Myocyte (in vitro differentiated cells): ENCODE data around the gene OR8H1. TPM values are rescaled to one million over a fixed set of nuclear protein-coding genes. Genes with fewer than 3 reads are reported as not detected.

Source experiments
- DNase-seq: peaks from one replicate; pipeline ENCODE4 v3.0.0-alpha.2; 2012; ENCODE audit warnings: low read depth
- polyA plus RNA-seq: library from polyadenylated mRNA; unstranded; fragments of >200 nt; gene quantifications from one replicate; pipeline ENCODE4 v1.2.1, GENCODE V29; 2012; ENCODE audit warnings: missing spikeins
- total RNA-seq: library from RNA; depleted of rRNA; stranded (reverse); fragments of >200 nt; gene quantifications from 2 replicates; pipeline ENCODE4 v1.2.3, GENCODE V29; 2014

OR8H1 gene
- total RNA-seq = not detected in 2 replicates
- polyA plus RNA-seq = not detected

DNA sequence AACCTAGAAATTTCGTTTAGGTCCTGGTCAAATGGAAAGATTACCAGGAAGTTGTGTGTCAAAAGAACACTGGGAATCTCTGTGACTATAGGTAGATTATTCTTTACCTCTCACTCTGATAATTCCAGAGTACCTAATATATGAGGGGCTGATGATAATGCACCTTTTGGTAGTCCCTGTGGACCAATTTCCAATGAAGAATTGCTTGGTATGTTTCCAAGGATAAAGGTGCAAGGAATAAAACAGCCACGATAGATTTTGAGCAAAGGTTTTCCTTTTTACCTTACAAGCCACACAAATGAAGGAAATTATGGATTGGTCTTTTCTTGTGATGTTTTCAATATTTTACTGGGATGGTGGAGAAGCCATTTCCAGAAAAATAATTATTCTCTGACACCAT is at the start of gene OR8H1:
Gene OR8H1 (minus strand): TSS at position 101 of the 400 bp plus-strand sequence. CDS start 1,192 bp downstream, outside the sequence.
- no peak for DNase-seq

DNA sequence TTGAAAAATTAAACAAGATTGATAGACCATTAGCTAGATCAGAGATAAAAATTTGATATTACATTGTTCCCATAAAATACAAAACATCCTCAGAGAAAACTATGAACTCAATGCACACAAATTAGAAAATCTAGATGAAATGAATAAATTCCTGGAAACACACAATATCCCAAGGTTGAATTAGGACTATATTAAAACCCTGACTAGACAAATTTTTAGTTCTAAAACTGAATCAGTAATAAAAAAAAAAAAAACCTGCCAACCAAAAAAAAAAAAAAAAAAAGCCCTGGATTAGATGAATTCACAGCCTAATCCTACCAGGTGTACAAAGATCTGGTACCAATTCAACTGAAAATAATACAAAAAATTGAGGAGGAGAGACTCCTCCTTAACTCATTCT is 48.2 kb upstream of the OR8H1 start:
- DNase-seq = no peak

- DNase-seq = no peak
Observed at GRCh38 chr11:56333156-56333555, 41.1 kb upstream of the OR8H1 start.

DNA sequence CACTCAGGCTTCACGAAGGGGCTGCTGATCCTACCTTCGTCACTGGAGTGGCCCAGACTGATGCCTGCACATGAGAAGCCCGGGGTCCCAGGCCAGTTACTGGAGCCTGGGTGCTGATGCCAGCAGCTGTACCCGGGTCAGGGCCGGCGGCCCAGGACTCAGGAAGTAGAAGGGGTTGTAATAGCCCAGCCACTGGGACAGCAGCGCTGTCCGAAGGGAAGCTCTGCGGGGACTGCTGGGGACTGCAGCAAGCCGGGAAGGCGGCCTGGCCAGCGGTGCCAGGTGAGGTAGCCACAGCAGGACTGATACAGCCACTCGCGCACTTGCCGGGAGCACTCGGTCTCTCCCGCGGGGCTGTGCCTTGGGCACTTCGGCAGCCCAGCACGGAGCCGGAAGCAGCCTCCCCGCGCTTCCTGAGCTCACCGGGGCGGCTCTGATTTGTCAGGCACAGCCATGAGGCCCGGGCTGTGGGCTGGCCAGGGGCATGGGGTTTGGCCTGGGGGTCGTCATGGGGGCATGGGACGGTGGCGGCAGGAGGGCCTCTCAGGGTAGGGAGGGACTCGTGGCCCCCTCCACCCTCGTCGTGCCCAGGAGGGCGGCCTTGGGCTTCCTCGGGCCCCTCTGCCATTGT is 39.9 kb upstream of the OR8H1 start:
- DNase-seq = no peak

DNA sequence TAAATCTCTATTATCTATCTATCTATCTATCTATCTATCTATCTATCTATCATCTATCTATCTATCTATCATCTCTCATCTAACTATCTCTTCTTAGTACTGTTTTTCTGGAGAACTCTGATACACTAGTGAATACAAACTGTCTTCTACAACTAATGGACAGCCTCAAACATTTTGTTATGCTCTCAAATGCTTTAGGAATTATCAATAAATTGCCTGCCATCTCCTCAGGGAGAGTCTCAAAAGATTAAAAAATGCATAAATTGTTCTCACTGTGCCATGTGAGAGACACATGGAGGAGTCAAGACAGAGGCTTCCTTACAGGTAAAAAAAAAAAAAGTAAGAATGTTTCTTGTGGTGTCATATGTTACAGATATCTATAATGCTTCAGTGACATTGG is 22.8 kb upstream of the OR8H1 start, which contains the start of gene OR8K3:
Gene OR8K3 (plus strand): TSS at position 301 of the 400 bp plus-strand sequence. CDS start 3,163 bp downstream, outside the sequence.
- DNase-seq = no peak

GRCh38 chr11:56307836-56308235 is 15.8 kb upstream of the OR8H1 start:
- no peak for DNase-seq

- DNase-seq = no peak
Observed at GRCh38 chr11:56296898-56297297, 4.8 kb upstream of the OR8H1 start.

GRCh38 chr11:56273854-56274253 is 18.2 kb downstream of the OR8H1 start, which contains the start of gene OR5T1:
OR5T1 (plus strand) TSS chr11:56274154; CDS start chr11:56275639, 1,485 bp downstream.
- DNase-seq = no peak

DNA sequence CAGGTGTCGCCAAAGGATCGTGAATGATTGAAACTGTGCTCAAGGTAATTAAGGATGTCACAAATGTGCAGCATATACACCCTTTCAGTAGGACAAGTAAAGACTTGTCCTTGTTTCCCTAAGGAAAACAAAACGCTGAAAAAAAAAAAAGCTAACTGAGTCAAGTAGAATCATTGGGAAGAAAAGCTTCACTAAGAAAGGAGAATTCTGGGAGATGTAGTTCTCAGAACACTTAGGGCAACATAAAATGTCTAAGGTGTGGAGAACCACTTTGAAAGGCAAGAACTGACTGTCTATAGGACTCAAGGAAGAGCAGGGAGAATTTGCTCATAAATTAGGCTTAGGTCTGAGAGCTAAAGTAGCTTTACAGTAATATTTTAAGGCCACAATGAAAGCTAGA is 21.0 kb downstream of the OR8H1 start:
- no peak for DNase-seq

- DNase-seq = no peak
Observed at GRCh38 chr11:56251954-56252353, 40.1 kb downstream of the OR8H1 start, which contains the start of gene OR5T3. OR5T3 (plus strand) TSS chr11:56252254; CDS start chr11:56252254, 0 bp downstream.

Other genes starting within 250 kb of the OR8H1 start
- not detected in 2 replicates for gene OR8I2, start 198.9 kb downstream of the OR8H1 start, total RNA-seq
- not detected in 2 replicates for gene OR8H2, start 188.6 kb downstream of the OR8H1 start, total RNA-seq
- gene OR8H3, start 169.9 kb downstream of the OR8H1 start, total RNA-seq = not detected in 2 replicates
- not detected in 2 replicates for gene OR8J3, start 152.1 kb downstream of the OR8H1 start, total RNA-seq
- not detected in 2 replicates for gene OR8K5, start 131.9 kb downstream of the OR8H1 start, total RNA-seq
- not detected in 2 replicates for gene OR5J2, start 115.6 kb downstream of the OR8H1 start, total RNA-seq
- not detected in 2 replicates for gene OR5T2, start 58.0 kb downstream of the OR8H1 start, total RNA-seq
- not detected in 2 replicates for gene OR5T3, start 40.0 kb downstream of the OR8H1 start, total RNA-seq
- not detected in 2 replicates for gene OR5T1, start 18.1 kb downstream of the OR8H1 start, total RNA-seq
- not detected in 2 replicates for gene OR8K3, start 22.9 kb upstream of the OR8H1 start, total RNA-seq
- not detected in 2 replicates for gene OR8K1, start 53.8 kb upstream of the OR8H1 start, total RNA-seq
- gene OR8J1, start 62.0 kb upstream of the OR8H1 start, total RNA-seq = not detected in 2 replicates
- gene OR8U1, start 83.4 kb upstream of the OR8H1 start, total RNA-seq = not detected in 2 replicates
- not detected in 2 replicates for gene OR5AL1, start 120.4 kb upstream of the OR8H1 start, total RNA-seq
- gene OR5M3, start 181.1 kb upstream of the OR8H1 start, total RNA-seq = not detected in 2 replicates
- gene OR5M8, start 199.1 kb upstream of the OR8H1 start, total RNA-seq = not detected in 2 replicates